Epithelial cell of esophagus (primary cell): ENCODE measurements around the gene ATIC.

ENCODE experiments used
- DNase-seq: peaks from one replicate; pipeline ENCODE4 v3.0.0; 2010; ENCODE audit warnings: low read depth
- H3K4me3 ChIP-seq: 2 replicates; pipeline ENCODE4 v1.5.1; 2011; ENCODE audit warnings: mild to moderate bottlenecking, low read length, control low read depth
- CTCF ChIP-seq: IDR thresholded peaks from 2 replicates; pipeline ENCODE4 v1.5.1; 2011; ENCODE audit warnings: low read depth, mild to moderate bottlenecking, low read length, control low read depth, inconsistent platforms; ENCODE audit not compliant: insufficient read depth; ENCODE audit errors: missing control alignments

ATIC gene

GRCh38 chr2:215374642-215375466, 63.0 kb downstream of the ATIC start:
- H3K4me3 ChIP-seq = no peak overlapping the region
- DNase-seq = no peak
- no peak for TF ChIP-seq CTCF

- no peak for DNase-seq
- no peak for TF ChIP-seq CTCF
- no peak overlapping the region for H3K4me3 ChIP-seq
Observed at GRCh38 chr2:215375467-215375830, 63.6 kb downstream of the ATIC start.

GRCh38 chr2:215376103-215376780, 64.4 kb downstream of the ATIC start:
- TF ChIP-seq CTCF = no peak
- H3K4me3 ChIP-seq = no peak overlapping the region
- no peak for DNase-seq

- no peak for DNase-seq
- TF ChIP-seq CTCF = no peak
- H3K4me3 ChIP-seq = no peak overlapping the region
Observed at GRCh38 chr2:215377283-215377682, 65.4 kb downstream of the ATIC start.

GRCh38 chr2:215378045-215378444, 66.2 kb downstream of the ATIC start:
- DNase-seq = no peak
- TF ChIP-seq CTCF = no peak
- H3K4me3 ChIP-seq = no peak overlapping the region

GRCh38 chr2:215379039-215379438, 67.2 kb downstream of the ATIC start:
- no peak for TF ChIP-seq CTCF
- DNase-seq = no peak
- H3K4me3 ChIP-seq = no peak overlapping the region

GRCh38 chr2:215379948-215380347, 68.1 kb downstream of the ATIC start:
- DNase-seq = no peak
- H3K4me3 ChIP-seq = no peak overlapping the region
- TF ChIP-seq CTCF = no peak
